Esophagus squamous epithelium (tissue), 5 donors: ENCODE data around the gene P2RX6. TPM values are rescaled to one million over a fixed set of nuclear protein-coding genes. Genes with fewer than 3 reads are reported as not detected.

Experiments
- DNase-seq: peaks from one replicate; lab custom pipeline; 2025; lab: John Stamatoyannopoulos, UW
- H3K27ac ChIP-seq, 4 donors: fragments of 200-600 bp; sonication (generic); one replicate each; pipeline ENCODE4 v1.5.1; 2016 to 2019; ENCODE audit warnings: mild to moderate bottlenecking in 1 of 4
- H3K27me3 ChIP-seq, 4 donors: fragments of 200-600 bp; sonication (generic); 1 replicate in 3 of 4; 2 replicates in 1 of 4; pipeline versions ENCODE4 v1.5.1 to v1.6.0; 2017 to 2021; ENCODE audit warnings: antibody characterized with exemption in 1 of 4
- H3K36me3 ChIP-seq, 3 donors: fragments of 200-600 bp; sonication (generic); one replicate each; pipeline ENCODE4 v1.5.1; 2016 to 2019
- H3K4me1 ChIP-seq, 3 donors: fragments of 200-600 bp; sonication (generic); one replicate each; pipeline ENCODE4 v1.5.1; 2017 to 2019
- H3K4me3 ChIP-seq, 4 donors: fragments of 200-600 bp; sonication (generic); 1 replicate in 3 of 4; 2 replicates in 1 of 4; pipeline ENCODE4 v1.5.1; 2016 to 2019; ENCODE audit warnings: mild to moderate bottlenecking in 2 of 4, moderate library complexity in 1 of 4
- H3K9me3 ChIP-seq, 3 donors: fragments of 200-600 bp; sonication (generic); one replicate each; pipeline ENCODE4 v1.5.1; 2016 to 2019
- CTCF ChIP-seq, 6 experiments: fragments of 450-650 bp in 4 of 6; fragments of 200-600 bp in 2 of 6; sonication (generic) in 2 of 6; IDR thresholded peaks; one replicate each; pipeline ENCODE4 v1.5.1; 2016 to 2019; ENCODE audit warnings: antibody characterized with exemption in 6 of 6, mild to moderate bottlenecking in 4 of 6, moderate library complexity in 4 of 6
- POLR2A ChIP-seq, 4 donors: fragments of 450-650 bp; IDR thresholded peaks; one replicate each; pipeline ENCODE4 v1.6.1; 2017; ENCODE audit warnings: antibody characterized with exemption in 4 of 4, mild to moderate bottlenecking in 4 of 4, moderate library complexity in 3 of 4
- WGBS, 2 donors: methylation state at CpG; one replicate each; pipeline ENCODE4 v1.1.5; 2018; 5-methylcytosine and 5-hydroxymethylcytosine counted together
- intact Hi-C: fragments of 100-400 bp; cut with DNase I; formaldehyde crosslinking; loops from one replicate; pipeline ENCODE4 v1.15.0; 2022
- total RNA-seq, 4 donors: library from RNA; depleted of rRNA; stranded (reverse); fragments of >200 nt; gene quantifications; one replicate each; pipeline ENCODE4 v1.1.0, GENCODE V29; 2016
- donor health status: DM: yes; HTN: yes; CAD: no.

Gene P2RX6
- total RNA-seq, 4 donors from 2014 or later: 0.18 to 0.76 (median 0.50) TPM; not detected in 1

- 69 to 80% methylated on average over 1 to 3 of the region's 27 CpGs for WGBS, 2 donors
- no peaks in the 10 kb centered on the region for H3K27me3 ChIP-seq
- intact Hi-C loops: no loop called here
These were observed 15.4 kb upstream of the P2RX6 start for GRCh38 chr22:20999350-21000206.

DNA sequence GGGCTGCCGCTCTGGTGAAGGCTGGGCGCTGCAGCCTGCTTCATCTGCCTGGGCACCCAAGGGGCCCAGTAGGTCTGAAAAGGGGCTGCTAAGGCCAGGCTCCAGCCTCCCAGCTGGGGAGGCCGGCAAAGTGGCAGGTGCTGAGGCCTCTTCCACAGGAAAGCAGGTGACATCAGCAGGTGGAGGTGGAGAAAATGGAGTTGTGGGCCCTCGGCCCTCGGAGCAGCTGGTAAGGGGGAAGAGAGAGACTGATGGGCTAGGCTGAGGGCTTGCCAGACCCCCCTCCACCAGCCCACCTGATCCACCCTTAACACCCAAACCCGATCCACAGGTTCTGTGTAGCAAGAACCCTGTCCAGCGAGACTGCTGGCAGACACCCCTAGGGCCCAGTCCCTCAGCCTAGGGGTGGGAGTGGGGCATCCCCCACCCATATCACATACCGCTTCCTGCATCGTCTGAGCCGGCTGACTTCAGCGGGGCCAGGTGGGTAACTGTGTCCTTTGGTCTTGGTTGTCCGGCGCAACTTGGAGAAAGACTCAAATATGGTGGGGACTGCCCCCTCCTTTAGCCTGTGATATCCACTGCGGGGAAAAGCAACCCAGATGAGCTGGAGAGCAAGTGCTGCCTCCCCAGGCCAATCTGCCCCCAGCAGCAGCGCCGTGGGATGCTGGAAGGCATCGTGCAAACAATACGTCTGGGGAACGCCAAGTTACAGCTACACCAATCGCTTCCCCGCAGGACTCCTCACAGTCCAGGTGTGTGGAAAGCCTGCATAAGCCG, 14.6 kb upstream of the P2RX6 start:
- intact Hi-C loops: no loop called here
- Histone ChIP-seq H3K9me3 (no peaks in the 10 kb centered on the region), H3K4me1 (peaks cover 18 to 48% (median 29%) of the 10 kb centered on the region in 3 donors), H3K36me3 (peaks cover 19 to 52% (median 26%) of the 10 kb centered on the region in 3 donors), H3K4me3 (peak overlapping the region; percentile 80 to 93 (median 84)), H3K27me3 (no peaks in the 10 kb centered on the region), H3K27ac (peak overlapping the region; percentile 99 to 100 (median 100))
- DNase-seq: no peak
- TF ChIP-seq POLR2A (IDR thresholded peaks at IDR 0.05): no peak
- no peak for TF ChIP-seq CTCF (IDR thresholded peaks at IDR 0.05)
- 24 to 35% methylated on average over 10 to 11 of the region's 22 CpGs for WGBS, 2 donors

More at GRCh38 chr22:20999350-21000206, 15.4 kb upstream of the P2RX6 start:
- Histone ChIP-seq H3K4me3 (peak overlapping the region in 1 of 4 donors; percentile 93), H3K27ac (peak overlapping the region in 2 of 4 donors; percentile 5 to 100), H3K9me3 (no peaks in the 10 kb centered on the region), H3K4me1 (peaks cover 18 to 48% (median 29%) of the 10 kb centered on the region in 3 donors), H3K36me3 (peaks cover 23 to 60% (median 31%) of the 10 kb centered on the region in 3 donors)
- TF ChIP-seq CTCF (IDR thresholded peaks at IDR 0.05) (no peak), POLR2A (IDR thresholded peaks at IDR 0.05) (no peak)
- DNase-seq: no peak

DNA sequence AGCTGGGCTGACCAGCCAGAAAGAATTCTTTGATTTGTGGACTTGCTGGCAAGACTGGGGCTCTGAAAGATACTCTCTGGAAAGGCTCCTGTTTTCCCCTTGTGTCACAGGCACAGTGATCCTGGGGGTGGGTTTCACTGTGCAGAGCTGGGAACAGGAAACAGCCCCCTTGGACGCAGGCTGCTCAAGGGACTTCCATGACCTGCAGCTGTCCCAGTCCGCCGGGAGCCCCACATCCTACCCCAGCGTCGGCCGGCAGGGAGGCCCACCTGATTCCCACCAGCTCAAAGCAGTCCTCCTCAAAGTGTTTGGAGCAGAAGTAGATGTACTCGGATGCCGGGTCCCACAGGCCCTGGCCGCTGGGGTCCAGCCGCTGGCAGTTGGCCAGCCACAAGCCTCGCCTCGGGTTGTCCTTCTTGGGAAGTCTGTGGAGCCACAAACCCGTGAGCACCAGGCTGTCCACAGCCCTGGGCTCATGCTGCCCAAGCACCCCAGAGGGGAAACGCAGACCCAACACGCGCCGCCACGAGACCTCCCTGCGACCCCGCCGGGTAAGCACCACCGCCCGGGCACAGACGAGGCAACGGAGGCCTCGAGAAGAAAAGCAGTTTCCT, 13.9 kb upstream of the P2RX6 start:
- WGBS, 2 donors: no CpG with 5 or more reads among the region's 26 CpGs
- intact Hi-C loops: no loop called here
- no peaks in the 10 kb centered on the region for H3K27me3 ChIP-seq
- H3K4me3 ChIP-seq: peak overlapping the region; percentile 80 to 93 (median 84)
- H3K9me3 ChIP-seq: no peaks in the 10 kb centered on the region
- peak overlapping the region; percentile 99 to 100 (median 100) for H3K27ac ChIP-seq
- DNase-seq: no peak
- peaks cover 18 to 48% (median 29%) of the 10 kb centered on the region in 3 donors for H3K4me1 ChIP-seq
- TF ChIP-seq CTCF (IDR thresholded peaks at IDR 0.05) (no peak), POLR2A (IDR thresholded peaks at IDR 0.05) (no peak)
- peaks cover 12 to 45% (median 23%) of the 10 kb centered on the region in 3 donors for H3K36me3 ChIP-seq

DNA sequence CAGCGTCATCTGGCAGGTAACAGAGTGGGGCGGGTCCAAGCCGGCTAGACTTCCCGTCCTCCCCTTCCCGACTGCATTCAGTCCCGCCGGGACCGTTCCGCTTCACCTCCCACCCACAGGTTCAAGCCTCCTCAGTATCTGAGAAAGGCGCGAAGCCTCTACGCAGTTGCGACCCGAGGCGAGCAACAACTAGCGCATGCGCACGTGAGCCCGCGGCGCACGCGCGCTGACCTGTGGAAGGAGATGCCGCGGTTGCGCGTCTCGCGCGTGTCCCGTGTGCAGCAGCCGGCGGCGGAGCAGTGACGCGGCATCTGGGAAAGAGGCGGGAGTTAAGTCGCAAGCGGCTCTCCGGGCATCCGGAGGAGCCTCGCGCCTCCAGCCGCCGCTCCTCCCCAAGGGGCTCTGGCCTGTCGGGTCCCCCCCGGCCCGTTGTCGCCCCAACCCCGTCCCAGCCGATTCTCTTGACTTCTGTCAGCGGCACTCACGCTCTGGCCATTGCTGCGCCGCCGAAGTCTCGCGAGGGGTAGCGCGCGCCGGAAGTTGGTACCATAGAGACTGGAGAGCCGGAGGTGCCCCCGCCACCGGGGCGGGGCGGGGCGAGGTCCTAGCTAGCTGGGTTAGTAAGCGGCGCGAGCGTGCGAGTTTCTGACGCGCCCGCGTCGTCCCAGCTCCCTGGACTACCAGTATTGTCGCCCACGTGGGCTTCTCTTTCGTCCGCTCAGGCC, 13.2 kb upstream of the P2RX6 start, which contains the start of gene THAP7:
THAP7 (minus strand) TSS at position 518 of the 725 bp plus-strand sequence; CDS start at position 311, 207 bp downstream.
- Histone ChIP-seq H3K27me3 (no peaks in the 10 kb centered on the region), H3K9me3 (no peaks in the 10 kb centered on the region), H3K4me3 (peak within 1 kb of the TSS; percentile 80 to 93 (median 84)), H3K36me3 (peaks cover 10 to 38% (median 22%) of the 10 kb centered on the region in 3 donors), H3K27ac (peak within 1 kb of the TSS; percentile 99 to 100 (median 100)), H3K4me1 (peaks cover 18 to 48% (median 29%) of the 10 kb centered on the region in 3 donors)
- intact Hi-C loops: no loop called here
- peak in 3 of 4 donors; percentile 44 to 85 (median 84) for TF ChIP-seq POLR2A (IDR thresholded peaks at IDR 0.05)
- TF ChIP-seq CTCF (IDR thresholded peaks at IDR 0.05): peak in 1 of 6 experiments; percentile 11
- DNase-seq: peak; percentile 87
- WGBS, 2 donors: 0% methylated on average over 26 of the region's 83 CpGs; no CpG with 5 or more reads in 1 of the 2 donors
